MM.1S (cell line): ENCODE data around the gene FRMD6.

ENCODE experiments used
- DNase-seq: peaks from one replicate; pipeline ENCODE4 v3.0.0-alpha.2; 2015
- H2AFZ ChIP-seq: fragments of 300-600 bp; sonication (generic); 2 replicates; pipeline ENCODE4 v1.6.0; 2016; ENCODE audit warnings: antibody characterized with exemption, low read length
- H3F3A ChIP-seq: fragments of 300-600 bp; sonication (generic); 2 replicates; pipeline ENCODE4 v1.6.1; 2016; ENCODE audit warnings: mild to moderate bottlenecking, antibody characterized with exemption, low read length, moderate library complexity, mixed read lengths; ENCODE audit not compliant: insufficient read depth
- H3K27ac ChIP-seq: fragments of 300-600 bp; sonication (generic); 2 replicates; pipeline ENCODE4 v1.5.1; 2016; ENCODE audit warnings: mild to moderate bottlenecking, low read length
- H3K27me3 ChIP-seq: fragments of 300-600 bp; sonication (generic); replicated peaks from 2 replicates; pipeline ENCODE4 v1.6.0; 2016; ENCODE audit warnings: low read length; ENCODE audit not compliant: insufficient read depth
- H3K36me3 ChIP-seq: fragments of 300-600 bp; sonication (generic); replicated peaks from 2 replicates; pipeline ENCODE4 v1.6.1; 2016; ENCODE audit warnings: mild to moderate bottlenecking, low read length, mixed read lengths; ENCODE audit not compliant: insufficient read depth
- H3K4me1 ChIP-seq: fragments of 300-600 bp; sonication (generic); 2 replicates; pipeline ENCODE4 v1.6.1; 2016; ENCODE audit warnings: low read length, mixed read lengths
- H3K4me2 ChIP-seq: fragments of 300-600 bp; sonication (generic); 2 replicates; pipeline ENCODE4 v1.6.0; 2016; ENCODE audit warnings: low read depth, low read length
- H3K4me3 ChIP-seq: fragments of 300-600 bp; sonication (generic); 2 replicates; pipeline ENCODE4 v1.5.1; 2016; ENCODE audit warnings: low read length, mixed read lengths
- H3K79me2 ChIP-seq: fragments of 300-600 bp; sonication (generic); 2 replicates; pipeline ENCODE4 v1.6.1; 2016; ENCODE audit warnings: mixed run types, low read length, mixed read lengths
- H3K9ac ChIP-seq: fragments of 300-600 bp; sonication (generic); 2 replicates; pipeline ENCODE4 v1.6.1; 2016; ENCODE audit warnings: low read length, mixed read lengths
- H3K9me2 ChIP-seq: fragments of 300-600 bp; sonication (generic); replicated peaks from 2 replicates; pipeline ENCODE4 v1.6.1; 2016; ENCODE audit warnings: mild to moderate bottlenecking, low read length, mixed read lengths; ENCODE audit not compliant: insufficient read depth
- H3K9me3 ChIP-seq: fragments of 300-600 bp; sonication (generic); replicated peaks from 2 replicates; pipeline ENCODE4 v1.6.1; 2016; ENCODE audit warnings: mild to moderate bottlenecking, low read length, mixed read lengths; ENCODE audit not compliant: insufficient read depth
- H4K20me1 ChIP-seq: fragments of 300-600 bp; sonication (generic); 2 replicates; pipeline ENCODE4 v1.6.1; 2016; ENCODE audit warnings: mild to moderate bottlenecking, low read length, moderate library complexity, mixed read lengths; ENCODE audit not compliant: insufficient read depth
- CTCF ChIP-seq: fragments of 300-600 bp; sonication (generic); IDR thresholded peaks from 2 replicates; pipeline ENCODE4 v1.5.1; 2016; ENCODE audit warnings: antibody characterized with exemption, low read length, mixed read lengths
- EZH2 ChIP-seq: fragments of 300-600 bp; sonication (generic); optimal IDR thresholded peaks from 2 replicates; pipeline ENCODE3; 2017; ENCODE audit warnings: low read depth, mild to moderate bottlenecking, antibody characterized with exemption, low read length, mixed read lengths
- EZH2phosphoT487 ChIP-seq: fragments of 300-600 bp; sonication (generic); IDR thresholded peaks from 2 replicates; pipeline ENCODE4 v1.6.1; 2018; ENCODE audit warnings: antibody characterized with exemption, low read length

The FRMD6 gene

GRCh38 chr14:51727526-51727925 is 75.8 kb downstream of the FRMD6 start:
- Histone ChIP-seq H3K27ac (no peak overlapping the region), H3K79me2 (no peaks in the 10 kb centered on the region), H3F3A (no peaks in the 10 kb centered on the region; the same call in 1 of the 2 replicates), H3K9me2 (no peaks in the 10 kb centered on the region), H3K36me3 (no peaks in the 10 kb centered on the region), H3K9me3 (no peaks in the 10 kb centered on the region), H4K20me1 (no peaks in the 10 kb centered on the region), H3K9ac (no peak overlapping the region), H2AFZ (no peak overlapping the region), H3K4me1 (no peaks in the 10 kb centered on the region), H3K27me3 (no peaks in the 10 kb centered on the region), H3K4me3 (no peak overlapping the region), H3K4me2 (no peak overlapping the region)
- TF ChIP-seq EZH2phosphoT487 = no peak
- DNase-seq = no peak

GRCh38 chr14:51730098-51730497 is 78.4 kb downstream of the FRMD6 start:
- no peaks in the 10 kb centered on the region for H3K27me3 ChIP-seq
- H3K9ac ChIP-seq = no peak overlapping the region
- H2AFZ ChIP-seq = no peak overlapping the region
- H3K4me1 ChIP-seq = no peaks in the 10 kb centered on the region
- no peaks in the 10 kb centered on the region for H3K79me2 ChIP-seq
- no peaks in the 10 kb centered on the region for H3K9me2 ChIP-seq
- no peaks in the 10 kb centered on the region for H3K36me3 ChIP-seq
- H3K9me3 ChIP-seq = no peaks in the 10 kb centered on the region
- H3F3A ChIP-seq = no peaks in the 10 kb centered on the region; the same call in 1 of the 2 replicates
- no peaks in the 10 kb centered on the region for H4K20me1 ChIP-seq
- TF ChIP-seq EZH2phosphoT487 (no peak), CTCF (no peak), EZH2 (no peak)
- no peak overlapping the region for H3K4me2 ChIP-seq
- H3K27ac ChIP-seq = no peak overlapping the region
- H3K4me3 ChIP-seq = no peak overlapping the region
- DNase-seq = no peak

GRCh38 chr14:51730684-51731083 is 79.0 kb downstream of the FRMD6 start:
- no peak for TF ChIP-seq EZH2
- no peak for TF ChIP-seq CTCF
- no peak for TF ChIP-seq EZH2phosphoT487
- H4K20me1 ChIP-seq = no peaks in the 10 kb centered on the region
- no peaks in the 10 kb centered on the region for H3K4me1 ChIP-seq
- H3K27me3 ChIP-seq = no peaks in the 10 kb centered on the region
- H3K4me2 ChIP-seq = no peak overlapping the region
- H3K9me3 ChIP-seq = no peaks in the 10 kb centered on the region
- H3K79me2 ChIP-seq = no peaks in the 10 kb centered on the region
- no peak overlapping the region for H3K9ac ChIP-seq
- no peak overlapping the region for H3K27ac ChIP-seq
- no peaks in the 10 kb centered on the region; the same call in 1 of the 2 replicates for H3F3A ChIP-seq
- H3K4me3 ChIP-seq = no peak overlapping the region
- no peaks in the 10 kb centered on the region for H3K9me2 ChIP-seq
- H3K36me3 ChIP-seq = no peaks in the 10 kb centered on the region
- H2AFZ ChIP-seq = no peak overlapping the region
- DNase-seq = no peak

- no peaks in the 10 kb centered on the region; the same call in 1 of the 2 replicates for H3F3A ChIP-seq
- DNase-seq = no peak
Measured at GRCh38 chr14:51732494-51733112, 80.9 kb downstream of the FRMD6 start.

More at GRCh38 chr14:51732494-51733112, 80.9 kb downstream of the FRMD6 start:
- TF ChIP-seq EZH2phosphoT487 = no peak
- H4K20me1 ChIP-seq = no peaks in the 10 kb centered on the region
- H3K27me3 ChIP-seq = no peaks in the 10 kb centered on the region
- H3K4me1 ChIP-seq = no peaks in the 10 kb centered on the region
- no peak overlapping the region for H3K9ac ChIP-seq
- no peak overlapping the region for H3K27ac ChIP-seq
- no peaks in the 10 kb centered on the region for H3K9me3 ChIP-seq
- H3K9me2 ChIP-seq = no peaks in the 10 kb centered on the region
- H3K36me3 ChIP-seq = no peaks in the 10 kb centered on the region
- no peak overlapping the region for H3K4me2 ChIP-seq
- no peak overlapping the region for H2AFZ ChIP-seq
- no peaks in the 10 kb centered on the region for H3K79me2 ChIP-seq
- H3K4me3 ChIP-seq = no peak overlapping the region
